Forelimb muscle (tissue), 1 donor: Measurements from ENCODE around the gene SEC31B. TPM values are rescaled to one million over a fixed set of nuclear protein-coding genes. Genes with fewer than 3 reads are reported as not detected.

ENCODE experiments used
- DNase-seq: peaks from one replicate; pipeline ENCODE4 v3.0.0-alpha.2; 2013; ENCODE audit warnings: low read depth
- polyA plus RNA-seq: library from polyadenylated mRNA; unstranded; fragments of 120-200 nt; gene quantifications from one replicate; pipeline ENCODE4 v1.2.1, GENCODE V29; 2013; ENCODE audit not compliant: insufficient read length

The SEC31B gene
- polyA plus RNA-seq, 1 donor, result 10.8 TPM

DNA sequence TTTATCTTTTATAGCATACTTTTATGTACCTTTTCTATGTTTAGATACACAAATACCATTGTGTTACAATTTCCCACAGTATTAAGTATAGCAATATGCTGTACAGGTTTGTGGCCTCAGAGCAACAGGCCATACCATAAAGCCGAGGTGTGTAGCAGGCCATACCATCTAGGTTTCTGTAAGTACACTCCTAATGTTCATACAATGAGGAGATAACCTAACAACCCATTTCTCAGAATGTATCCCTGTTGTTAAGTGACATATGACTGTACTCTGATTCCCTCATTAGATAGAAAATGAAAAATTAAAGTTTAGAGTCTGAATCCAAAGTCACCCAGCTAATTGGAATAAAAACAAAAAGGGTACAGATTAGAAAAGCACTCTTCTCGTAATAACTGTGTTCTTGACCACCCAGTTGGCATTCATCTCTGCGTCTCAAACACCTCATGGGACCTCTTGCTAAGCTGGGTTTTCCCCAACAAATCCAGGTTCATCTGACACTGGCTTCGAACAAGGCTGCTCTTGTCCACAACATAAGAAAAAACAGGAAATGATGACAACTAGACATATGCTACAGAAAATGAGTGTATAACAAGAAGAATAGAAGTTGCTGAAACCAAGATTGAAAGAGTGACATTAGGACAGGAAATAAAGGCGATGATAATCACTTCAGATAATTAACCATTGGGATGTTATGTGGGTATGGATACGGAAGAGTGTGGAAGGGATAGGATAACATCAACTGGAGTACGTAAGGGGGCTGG is 8.6 kb upstream of the SEC31B start:
- DNase-seq, result no peak

DNA sequence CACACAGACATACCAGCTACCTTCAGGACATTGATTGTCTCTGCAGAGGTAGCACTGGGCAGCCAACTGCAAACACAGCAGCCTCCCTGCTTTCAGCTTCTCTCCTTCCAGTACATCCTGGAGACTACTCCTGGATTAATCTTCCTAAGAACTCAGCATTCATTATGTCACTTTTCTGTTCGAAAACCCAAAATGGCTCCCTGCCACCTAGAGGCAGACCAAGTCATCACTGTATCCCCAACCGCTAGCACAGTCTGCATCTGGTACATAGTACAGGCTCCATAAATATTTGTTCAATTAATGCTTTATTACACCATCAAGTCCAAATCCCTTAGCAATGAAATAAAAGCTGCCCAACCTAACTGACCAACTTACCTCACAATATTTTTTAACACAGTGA is 5.0 kb upstream of the SEC31B start:
- DNase-seq, result no peak

DNA sequence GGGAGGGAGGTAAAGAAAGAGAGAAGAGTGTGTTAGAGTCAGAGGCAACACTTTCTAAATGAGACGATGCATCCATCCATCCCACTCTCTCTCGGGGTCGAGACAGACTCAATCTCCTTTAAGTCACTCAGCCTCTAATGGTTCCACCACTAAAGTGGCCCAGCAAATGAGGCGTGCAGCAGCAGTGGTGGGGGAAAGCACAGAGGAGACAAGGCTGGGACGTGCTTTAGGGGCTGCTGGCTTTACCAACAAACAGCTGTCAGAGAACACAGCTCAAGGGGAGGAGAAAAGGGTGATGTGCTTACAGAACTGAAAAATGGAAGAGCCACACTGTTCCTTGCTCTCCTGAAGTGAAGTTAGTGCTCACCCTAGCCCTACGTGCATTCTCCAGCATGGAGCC is 4.5 kb upstream of the SEC31B start:
- DNase-seq, result no peak

GRCh38 chr10:100522945-100523344 is 3.3 kb upstream of the SEC31B start:
- DNase-seq, result no peak

DNA sequence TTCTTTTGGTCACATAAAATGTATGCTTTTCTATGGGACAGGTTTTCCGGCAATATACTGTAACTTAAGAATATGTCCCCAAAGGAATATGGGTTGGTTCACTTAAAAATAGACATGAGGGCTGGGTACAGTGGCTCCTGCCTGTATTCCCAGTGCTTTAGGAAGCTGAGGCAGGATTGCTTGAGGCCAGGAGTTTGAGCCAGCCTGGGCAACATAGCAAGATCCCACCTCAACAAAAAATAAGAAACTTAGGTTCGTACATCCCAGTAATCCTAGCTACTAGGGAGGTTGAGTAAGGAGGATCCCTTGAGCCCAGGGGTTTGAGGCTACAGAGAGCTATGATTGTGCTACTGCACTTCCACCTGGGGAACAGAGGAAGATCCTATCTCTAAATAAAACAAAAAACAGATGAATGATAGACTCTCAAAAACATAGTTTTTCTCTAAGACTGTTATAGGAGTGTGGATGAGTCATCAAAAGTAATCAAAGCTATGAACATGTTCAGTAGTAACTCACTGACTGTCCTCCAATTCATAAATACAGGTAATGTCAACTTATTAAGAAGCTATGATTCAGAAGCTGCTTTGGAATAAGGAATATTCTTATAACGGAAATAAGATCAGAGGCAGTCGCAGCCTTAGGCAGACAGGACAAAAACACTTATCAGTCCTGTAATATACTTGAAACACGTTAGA is 2.6 kb upstream of the SEC31B start:
- no peak for DNase-seq

- DNase-seq, result no peak
Measured at GRCh38 chr10:100520811-100521210, 1.1 kb upstream of the SEC31B start.

DNA sequence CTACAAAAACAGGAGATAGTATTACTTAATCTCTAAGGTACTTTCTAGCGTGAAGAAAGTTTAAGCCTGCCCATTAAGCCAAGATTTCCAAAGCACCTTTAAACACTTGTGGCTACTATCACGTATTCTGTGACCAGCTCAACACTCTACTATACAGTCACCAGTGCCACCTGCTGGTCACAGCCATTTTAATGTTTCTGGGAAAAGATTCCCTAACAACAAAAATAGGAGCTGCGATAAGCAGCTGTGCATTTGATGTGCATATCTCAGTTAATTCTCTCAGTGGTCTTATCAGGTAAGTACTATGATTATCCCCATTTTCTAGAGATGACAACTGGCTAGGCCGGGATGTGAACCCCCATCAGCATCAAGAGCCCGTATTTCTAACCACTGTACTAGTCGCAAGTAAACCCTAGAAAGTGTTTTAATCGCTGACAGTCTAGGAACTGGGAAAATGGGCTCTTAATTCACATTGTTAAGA is 860 bp downstream of the SEC31B start:
- DNase-seq, result no peak

DNA sequence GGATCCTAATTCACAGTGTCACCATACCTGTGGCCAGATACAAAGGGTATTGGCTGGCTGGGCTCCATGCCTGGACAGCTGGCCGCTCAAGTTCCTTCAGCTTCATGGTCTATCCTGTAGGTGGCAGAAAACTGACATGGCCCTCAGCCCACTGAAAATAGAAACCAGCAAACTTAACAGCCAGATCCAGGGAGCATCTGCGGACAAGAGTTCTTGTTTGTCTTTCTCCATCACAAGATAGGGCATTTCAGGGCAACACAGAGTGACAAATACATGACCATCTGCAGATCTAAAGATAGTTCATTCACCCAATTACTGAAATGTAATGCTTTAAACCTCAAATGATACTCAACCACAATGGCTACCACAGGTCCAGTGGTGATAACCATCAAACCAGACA is 2.8 kb downstream of the SEC31B start:
- no peak for DNase-seq

- DNase-seq, result no peak
Measured at GRCh38 chr10:100515612-100516011, 4.0 kb downstream of the SEC31B start.

DNA sequence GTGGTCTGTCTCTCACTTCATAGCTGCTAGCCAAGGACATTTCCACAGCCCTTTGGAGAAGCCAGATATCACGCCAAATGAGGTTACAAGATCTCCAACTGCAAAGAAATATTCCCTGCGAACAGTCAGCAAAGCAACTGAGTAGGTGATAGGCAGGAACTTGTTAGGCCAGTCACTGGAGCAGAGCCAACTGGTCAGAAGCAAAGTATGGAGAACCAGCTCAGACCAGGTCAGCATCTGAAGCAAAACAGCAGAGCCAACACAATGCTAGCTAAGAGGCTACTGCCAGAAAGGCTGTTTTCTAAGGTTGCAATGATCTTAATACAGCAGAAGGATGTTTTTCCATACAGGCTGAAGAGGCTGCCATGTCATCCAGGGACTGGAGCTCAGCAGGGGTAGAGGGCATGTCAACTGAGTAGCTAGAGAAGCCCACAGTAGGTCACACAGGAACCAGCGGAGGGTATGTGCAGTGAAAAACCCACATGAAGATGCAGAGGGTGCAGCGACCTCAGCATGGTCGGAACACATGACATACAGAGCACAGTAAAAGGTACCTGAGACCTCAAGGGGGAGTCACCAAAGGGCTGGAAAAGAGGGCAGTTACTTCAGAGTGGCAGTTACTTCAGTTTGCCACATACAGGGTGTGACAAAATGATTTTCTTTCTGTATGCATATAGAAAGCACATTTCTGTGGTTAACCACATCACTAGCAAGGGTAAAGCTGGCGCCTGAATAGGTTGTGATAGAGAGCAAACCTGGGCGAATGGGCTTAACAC is 8.9 kb downstream of the SEC31B start:
- DNase-seq, result no peak

GRCh38 chr10:100509241-100509840 is 10.3 kb downstream of the SEC31B start:
- no peak for DNase-seq

DNA sequence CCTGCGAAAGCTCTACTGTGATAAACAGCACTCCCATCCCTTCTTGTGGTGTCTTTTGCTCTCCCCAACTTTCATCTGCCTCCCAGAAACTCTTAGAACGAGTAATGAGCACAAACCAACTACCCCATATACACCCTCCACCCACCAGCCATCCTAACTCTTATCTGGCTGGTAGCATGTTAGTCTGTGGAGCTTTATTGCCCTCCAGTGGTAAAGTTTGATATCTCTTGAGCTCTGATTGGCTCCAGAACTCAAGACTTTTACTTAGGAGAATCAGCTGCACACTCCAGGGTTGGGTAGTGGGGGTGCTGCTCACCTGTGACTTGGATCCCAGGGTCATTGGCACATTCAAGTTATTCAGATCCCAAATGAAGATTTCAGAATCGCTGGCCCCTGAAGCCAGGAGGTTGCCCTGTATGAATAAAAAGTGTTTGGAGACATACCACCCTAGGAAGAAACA is 10.9 kb downstream of the SEC31B start:
- DNase-seq, result no peak

DNA sequence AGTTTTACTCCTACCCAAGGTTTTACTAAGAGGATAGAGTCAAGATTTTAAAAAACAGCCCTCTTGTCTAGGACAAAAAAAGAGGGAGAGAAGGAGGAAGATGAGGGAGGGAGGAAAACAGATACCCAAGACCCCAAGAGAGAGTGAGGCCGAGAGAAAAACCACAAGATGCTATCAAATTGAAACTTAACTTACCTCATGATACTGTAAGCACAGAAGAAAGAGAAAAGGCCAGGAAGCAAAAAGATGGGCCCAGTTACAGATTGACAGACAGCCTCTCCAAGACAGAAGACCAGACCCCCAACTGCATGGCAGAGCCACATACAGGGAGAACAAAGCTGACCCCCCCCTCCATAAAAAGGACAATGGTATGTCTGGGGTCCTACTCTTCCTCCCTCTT is 11.4 kb downstream of the SEC31B start:
- no peak for DNase-seq

DNA sequence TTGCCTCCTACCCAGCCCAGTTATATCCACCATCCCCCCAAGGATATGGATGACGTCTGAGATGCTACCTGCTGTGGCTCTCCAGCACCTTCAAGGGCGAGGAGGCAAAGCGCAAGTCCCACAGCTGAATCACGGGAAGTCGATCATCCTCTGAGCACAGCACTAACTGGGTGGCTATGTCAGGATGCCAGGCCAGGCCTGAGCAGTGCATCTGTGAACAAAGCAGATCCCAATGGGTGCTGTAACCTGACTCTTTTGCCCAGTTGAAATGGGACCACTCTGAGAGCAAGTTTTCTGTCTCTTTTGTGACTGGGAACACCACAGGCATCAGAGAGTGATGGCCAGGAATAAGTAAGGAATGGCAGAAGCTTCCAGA is 12.3 kb downstream of the SEC31B start:
- DNase-seq, result no peak

DNA sequence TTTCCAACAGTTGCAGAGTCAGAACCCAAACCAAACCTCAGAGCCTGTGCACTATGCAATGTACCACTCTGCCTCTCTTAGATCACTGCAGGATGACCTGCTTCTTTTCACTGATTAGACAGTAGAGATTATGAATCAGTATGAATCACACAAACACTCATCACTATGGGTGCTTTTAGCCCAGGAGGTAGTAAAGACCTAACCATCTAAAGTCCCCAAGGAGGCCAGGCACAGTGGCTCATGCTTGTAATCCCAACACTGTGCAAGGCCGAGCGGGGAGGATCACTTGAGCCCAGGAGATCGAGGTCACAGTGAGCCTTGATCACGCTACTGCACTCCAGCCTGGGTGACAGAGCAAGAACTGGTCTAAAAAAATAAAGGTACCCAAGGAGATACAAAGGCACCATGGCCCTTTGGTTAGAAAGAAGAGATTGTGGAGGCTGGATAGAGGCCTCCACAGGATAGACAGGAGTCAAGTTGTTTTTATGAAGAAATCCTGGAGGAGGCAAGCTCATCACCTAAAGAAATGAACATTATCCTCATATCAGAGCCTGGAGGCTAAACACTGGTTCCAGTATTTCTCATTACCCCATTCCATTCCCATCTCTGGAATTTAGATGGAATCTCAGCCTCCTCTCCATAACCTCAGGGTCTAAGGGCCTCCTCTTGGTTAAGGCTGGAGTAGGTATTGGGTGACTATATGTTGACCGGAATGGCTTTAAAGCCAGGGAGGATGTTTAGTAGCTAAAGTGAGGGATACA is 12.9 kb downstream of the SEC31B start:
- DNase-seq, result no peak

DNA sequence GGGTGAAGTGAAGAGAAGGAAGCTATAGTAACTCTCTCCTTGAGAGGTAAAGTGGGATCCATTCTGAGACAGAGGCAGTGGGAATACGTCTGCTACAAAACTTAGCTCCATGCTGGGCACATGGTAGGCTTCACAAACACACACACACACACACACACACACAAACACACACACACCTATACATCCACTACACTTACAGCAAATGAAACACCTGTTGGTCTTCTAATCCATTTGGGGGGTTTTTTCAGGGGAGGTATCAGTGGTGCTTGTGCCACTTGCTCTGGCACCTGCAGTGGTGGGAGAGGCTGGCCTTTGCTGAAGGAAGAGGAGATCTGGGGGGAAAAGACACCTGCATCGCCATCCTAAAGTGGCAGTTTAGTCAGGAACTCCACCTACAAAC is 14.5 kb downstream of the SEC31B start:
- DNase-seq, result no peak

- DNase-seq, result no peak
Measured at GRCh38 chr10:100504096-100504495, 15.6 kb downstream of the SEC31B start.

DNA sequence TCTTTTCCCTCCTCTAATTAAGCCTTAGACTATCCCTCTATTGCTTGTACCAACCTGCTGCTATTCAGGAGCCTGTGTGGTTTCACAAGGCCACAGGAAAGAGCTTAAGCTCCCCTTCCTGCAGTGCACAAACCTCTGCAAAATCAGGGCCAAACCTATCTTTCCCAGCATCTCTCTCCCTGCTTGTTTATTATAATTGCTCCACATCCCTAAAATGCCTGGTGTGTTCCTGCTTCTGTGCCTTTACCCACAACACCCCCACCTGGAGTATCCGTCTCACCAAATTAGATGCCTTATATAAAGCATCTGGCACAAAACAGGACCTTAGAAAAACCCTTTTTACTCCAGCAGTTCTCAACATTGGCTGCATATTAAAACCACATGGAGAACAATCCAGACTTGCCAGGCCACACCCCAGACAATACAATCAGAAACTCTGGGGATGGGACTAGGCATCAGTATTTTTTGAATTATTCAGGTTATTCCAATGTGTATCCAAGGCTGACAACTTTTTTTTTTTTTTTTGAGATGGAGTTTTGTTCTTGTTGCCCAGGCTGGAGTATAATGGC is 16.7 kb downstream of the SEC31B start:
- DNase-seq, result no peak

GRCh38 chr10:100501423-100501822 is 18.2 kb downstream of the SEC31B start:
- no peak for DNase-seq

DNA sequence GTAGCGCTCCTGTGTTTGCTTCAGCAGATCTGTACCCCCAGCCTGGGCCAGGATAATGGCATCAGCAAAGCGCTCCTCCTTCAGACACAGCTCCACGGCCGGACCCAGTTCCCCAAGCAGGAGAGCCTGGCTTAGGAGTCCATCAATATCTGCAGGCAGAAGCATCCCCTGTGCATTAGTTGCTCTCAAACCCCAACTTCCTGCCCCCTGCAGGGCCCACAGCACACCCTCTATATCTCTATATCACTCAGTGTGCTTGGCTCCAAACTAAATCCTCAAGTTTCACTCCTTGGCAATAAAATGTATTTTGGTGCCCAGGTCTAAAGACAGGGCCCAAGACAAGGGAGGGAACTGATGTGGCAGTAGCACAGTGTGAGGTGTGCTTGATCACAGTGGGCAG is 21.6 kb downstream of the SEC31B start:
- no peak for DNase-seq

DNA sequence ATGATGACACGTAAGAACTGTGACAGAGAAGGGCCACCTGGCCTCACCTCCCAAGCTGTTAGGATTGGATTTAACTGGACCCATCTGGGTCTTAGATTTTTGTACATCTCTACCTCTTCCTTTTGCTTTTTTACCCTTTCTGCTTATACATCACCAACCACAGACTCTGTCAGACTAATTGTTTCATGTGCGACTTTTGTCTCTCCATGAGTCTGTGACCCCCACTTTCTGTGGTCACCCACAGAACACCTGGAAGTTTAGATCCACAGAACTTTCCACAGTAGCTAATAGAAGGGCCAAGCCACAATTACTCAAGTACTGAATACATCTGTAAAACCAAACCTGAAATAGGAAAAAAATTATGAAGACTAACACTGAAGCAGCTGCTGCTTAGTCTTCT is 23.1 kb downstream of the SEC31B start:
- no peak for DNase-seq
